ENCODE data around the gene RALGPS1.

DNA sequence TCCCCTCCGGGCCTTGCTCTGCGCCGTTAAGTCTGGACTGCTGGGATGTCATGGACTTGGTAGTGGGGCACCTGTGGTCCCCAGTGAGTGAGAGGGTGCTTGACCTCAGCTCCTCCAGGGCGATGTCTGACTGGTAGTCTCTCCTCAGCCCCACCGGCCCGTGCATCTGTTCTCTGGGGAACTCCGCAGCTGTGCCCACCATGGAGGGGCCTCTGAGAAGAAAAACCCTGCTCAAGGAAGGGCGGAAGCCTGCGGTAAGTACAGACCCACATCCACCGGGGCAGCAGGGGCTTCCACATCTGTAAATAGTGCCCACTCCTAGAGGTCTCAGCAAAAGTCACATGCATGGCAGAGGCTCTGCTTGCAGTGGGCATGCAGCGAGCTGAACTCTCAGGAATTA lies 297.4 kb downstream of the RALGPS1 start:
- TF ChIP-seq, protein P1, sequence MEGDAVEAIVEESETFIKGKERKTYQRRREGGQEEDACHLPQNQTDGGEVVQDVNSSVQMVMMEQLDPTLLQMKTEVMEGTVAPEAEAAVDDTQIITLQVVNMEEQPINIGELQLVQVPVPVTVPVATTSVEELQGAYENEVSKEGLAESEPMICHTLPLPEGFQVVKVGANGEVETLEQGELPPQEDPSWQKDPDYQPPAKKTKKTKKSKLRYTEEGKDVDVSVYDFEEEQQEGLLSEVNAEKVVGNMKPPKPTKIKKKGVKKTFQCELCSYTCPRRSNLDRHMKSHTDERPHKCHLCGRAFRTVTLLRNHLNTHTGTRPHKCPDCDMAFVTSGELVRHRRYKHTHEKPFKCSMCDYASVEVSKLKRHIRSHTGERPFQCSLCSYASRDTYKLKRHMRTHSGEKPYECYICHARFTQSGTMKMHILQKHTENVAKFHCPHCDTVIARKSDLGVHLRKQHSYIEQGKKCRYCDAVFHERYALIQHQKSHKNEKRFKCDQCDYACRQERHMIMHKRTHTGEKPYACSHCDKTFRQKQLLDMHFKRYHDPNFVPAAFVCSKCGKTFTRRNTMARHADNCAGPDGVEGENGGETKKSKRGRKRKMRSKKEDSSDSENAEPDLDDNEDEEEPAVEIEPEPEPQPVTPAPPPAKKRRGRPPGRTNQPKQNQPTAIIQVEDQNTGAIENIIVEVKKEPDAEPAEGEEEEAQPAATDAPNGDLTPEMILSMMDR (IDR thresholded peaks at IDR 0.05) = no peak
- TF ChIP-seq EZH2 (IDR thresholded peaks at IDR 0.05; ENCODE audit: borderline replicate concordance, insufficient read depth, low read depth, low read length, poor library complexity, severe bottlenecking) = no peak

Data from B cell (primary cell).